Calu3 (cell line): Measurements from ENCODE around the gene FLT3. TPM values are rescaled to one million over a fixed set of nuclear protein-coding genes. Genes with fewer than 3 reads are reported as not detected.

Experiments used
- BruUV-seq: library from RNA; stranded (reverse); fragments of 400-500 nt; replicated peaks from 2 replicates; lab custom pipeline; 2021; lab: Mats Ljungman, UMichigan
- CTCF ChIA-PET: fragments of 300-600 bp; sonication (Branson Sonifier 250); formaldehyde crosslinking; loops from one replicate; lab custom pipeline; 2022; ENCODE audit warnings: antibody characterized with exemption; lab: Charles Lee
- DNase-seq: peaks from one replicate; pipeline ENCODE4 v3.0.0; 2022
- H3K27ac Mint-ChIP-seq: one replicate; pipeline ENCODE4 v1.8.0; 2022; ENCODE audit warnings: mixed read lengths; ENCODE audit not compliant: unreplicated experiment
- H3K27me3 Mint-ChIP-seq: one replicate; pipeline ENCODE4 v1.8.0; 2022; ENCODE audit warnings: mixed read lengths; ENCODE audit not compliant: unreplicated experiment
- H3K36me3 Mint-ChIP-seq: one replicate; pipeline ENCODE4 v1.8.0; 2022; ENCODE audit warnings: mild to moderate bottlenecking, moderate library complexity, mixed read lengths; ENCODE audit not compliant: insufficient read depth, unreplicated experiment
- H3K4me1 Mint-ChIP-seq: one replicate; pipeline ENCODE4 v1.8.0; 2022; ENCODE audit warnings: mild to moderate bottlenecking, low read depth, mixed read lengths; ENCODE audit not compliant: unreplicated experiment
- H3K4me3 Mint-ChIP-seq: one replicate; pipeline ENCODE4 v1.8.0; 2022; ENCODE audit warnings: mild to moderate bottlenecking, low read depth, moderate library complexity, mixed read lengths; ENCODE audit not compliant: unreplicated experiment
- H3K9me3 Mint-ChIP-seq: one replicate; pipeline ENCODE4 v1.8.0; 2022; ENCODE audit warnings: low read depth, mixed read lengths; ENCODE audit not compliant: unreplicated experiment
- intact Hi-C: fragments of 100-400 bp; cut with micrococcal nuclease; formaldehyde crosslinking; loops from one replicate; pipeline ENCODE4 v1.10.0; 2022; ENCODE audit not compliant: unreplicated experiment
- total RNA-seq: library from RNA; stranded (reverse); gene quantifications from 2 replicates; pipeline ENCODE4 v1.2.3, GENCODE V29; 2022
- TF ChIP-seq, protein P1 (sequence below): fragments of 200-600 bp; IDR thresholded peaks from one replicate; pipeline ENCODE4 v1.8.0; 2022; ENCODE audit warnings: antibody characterized with exemption; ENCODE audit not compliant: unreplicated experiment

FLT3 gene
- total RNA-seq, 1 experiment from 2014 or later: not detected

DNA sequence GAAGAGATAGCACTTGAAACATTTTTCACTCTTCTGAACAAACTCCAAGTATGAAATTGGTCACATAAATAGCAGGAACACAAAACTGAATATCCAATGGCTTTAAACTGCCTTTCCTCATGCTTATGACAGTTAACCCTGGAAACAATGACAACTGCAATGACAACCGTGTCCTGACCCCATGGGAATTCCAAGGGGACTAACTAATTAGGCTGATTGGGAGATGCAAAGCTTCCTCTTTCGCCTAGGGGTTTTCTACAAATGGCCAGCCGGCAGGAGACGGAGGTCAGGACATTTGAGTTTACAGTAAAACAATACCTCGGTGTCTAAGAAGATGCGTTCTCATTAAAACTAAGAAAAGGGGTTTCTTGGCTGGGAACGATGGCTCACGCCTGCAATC is 58.9 kb downstream of the FLT3 start:
- Mint-ChIP-seq H3K4me1 (no peaks in the 10 kb centered on the region), H3K9me3 (no peaks in the 10 kb centered on the region), H3K27ac (no peak overlapping the region), H3K36me3 (no peaks in the 10 kb centered on the region), H3K27me3 (peaks cover 13% of the 10 kb centered on the region), H3K4me3 (no peak overlapping the region)
- no TSS peak for BruUV-seq
- CTCF ChIA-PET: no interaction called here
- intact Hi-C loops: no loop called here
- TF ChIP-seq, protein P1, sequence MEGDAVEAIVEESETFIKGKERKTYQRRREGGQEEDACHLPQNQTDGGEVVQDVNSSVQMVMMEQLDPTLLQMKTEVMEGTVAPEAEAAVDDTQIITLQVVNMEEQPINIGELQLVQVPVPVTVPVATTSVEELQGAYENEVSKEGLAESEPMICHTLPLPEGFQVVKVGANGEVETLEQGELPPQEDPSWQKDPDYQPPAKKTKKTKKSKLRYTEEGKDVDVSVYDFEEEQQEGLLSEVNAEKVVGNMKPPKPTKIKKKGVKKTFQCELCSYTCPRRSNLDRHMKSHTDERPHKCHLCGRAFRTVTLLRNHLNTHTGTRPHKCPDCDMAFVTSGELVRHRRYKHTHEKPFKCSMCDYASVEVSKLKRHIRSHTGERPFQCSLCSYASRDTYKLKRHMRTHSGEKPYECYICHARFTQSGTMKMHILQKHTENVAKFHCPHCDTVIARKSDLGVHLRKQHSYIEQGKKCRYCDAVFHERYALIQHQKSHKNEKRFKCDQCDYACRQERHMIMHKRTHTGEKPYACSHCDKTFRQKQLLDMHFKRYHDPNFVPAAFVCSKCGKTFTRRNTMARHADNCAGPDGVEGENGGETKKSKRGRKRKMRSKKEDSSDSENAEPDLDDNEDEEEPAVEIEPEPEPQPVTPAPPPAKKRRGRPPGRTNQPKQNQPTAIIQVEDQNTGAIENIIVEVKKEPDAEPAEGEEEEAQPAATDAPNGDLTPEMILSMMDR: no peak
- DNase-seq: no peak

DNA sequence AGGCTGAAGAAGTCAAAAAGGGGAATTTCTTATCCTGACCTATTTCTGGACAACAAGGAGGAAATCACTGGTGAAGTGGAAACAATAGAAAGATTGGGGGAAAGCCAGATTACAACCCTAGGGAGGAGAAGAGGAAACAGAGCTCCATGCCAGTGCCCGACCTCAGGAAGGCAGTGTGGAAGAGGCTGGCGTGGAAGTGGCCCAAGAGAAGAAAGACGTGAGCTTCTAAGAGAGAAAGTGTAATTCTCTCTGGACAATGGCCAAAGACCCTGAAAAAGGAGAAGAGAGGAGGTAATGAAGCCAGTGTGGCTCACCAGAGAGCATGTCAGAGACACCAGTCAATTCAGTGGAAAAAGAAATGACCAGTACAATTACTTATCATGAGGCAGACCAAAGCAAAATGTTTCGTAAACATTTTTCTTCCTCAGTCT is 59.3 kb downstream of the FLT3 start:
- no peaks in the 10 kb centered on the region for H3K4me1 Mint-ChIP-seq

DNA sequence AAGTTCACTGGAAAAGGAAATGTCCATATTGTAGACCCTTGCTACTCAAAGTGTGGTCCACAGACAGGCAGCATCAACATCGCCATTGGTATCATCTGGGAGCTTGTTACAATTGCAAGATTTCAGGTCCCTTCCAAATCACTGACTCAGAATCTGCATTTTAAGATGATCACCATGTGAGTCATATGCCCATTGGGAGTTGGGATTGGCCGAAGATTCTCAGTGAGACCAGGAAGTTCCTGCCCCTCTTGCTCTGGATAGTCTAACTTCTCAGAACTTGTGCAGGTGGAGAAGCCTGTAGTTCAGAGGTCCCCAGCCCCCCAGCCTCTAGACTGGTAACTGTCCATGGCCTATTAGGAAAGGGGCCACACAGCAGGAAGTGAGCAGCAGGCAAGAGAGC is 63.0 kb downstream of the FLT3 start:
- intact Hi-C loops: no loop called here
- Mint-ChIP-seq H3K4me3 (no peak overlapping the region), H3K9me3 (no peaks in the 10 kb centered on the region), H3K36me3 (no peaks in the 10 kb centered on the region), H3K27ac (no peak overlapping the region), H3K4me1 (no peaks in the 10 kb centered on the region), H3K27me3 (peaks cover 13% of the 10 kb centered on the region)
- BruUV-seq: no TSS peak
- DNase-seq: no peak
- CTCF ChIA-PET: no interaction called here
- TF ChIP-seq, protein P1: no peak

More for the DNA sequence above, 59.3 kb downstream of the FLT3 start:
- no TSS peak for BruUV-seq
- no peaks in the 10 kb centered on the region for H3K36me3 Mint-ChIP-seq
- TF ChIP-seq, protein P1: no peak
- H3K9me3 Mint-ChIP-seq: no peaks in the 10 kb centered on the region
- H3K27ac Mint-ChIP-seq: no peak overlapping the region
- CTCF ChIA-PET: no interaction called here
- H3K4me3 Mint-ChIP-seq: no peak overlapping the region
- intact Hi-C loops: no loop called here
- peaks cover 13% of the 10 kb centered on the region for H3K27me3 Mint-ChIP-seq
- DNase-seq: no peak

DNA sequence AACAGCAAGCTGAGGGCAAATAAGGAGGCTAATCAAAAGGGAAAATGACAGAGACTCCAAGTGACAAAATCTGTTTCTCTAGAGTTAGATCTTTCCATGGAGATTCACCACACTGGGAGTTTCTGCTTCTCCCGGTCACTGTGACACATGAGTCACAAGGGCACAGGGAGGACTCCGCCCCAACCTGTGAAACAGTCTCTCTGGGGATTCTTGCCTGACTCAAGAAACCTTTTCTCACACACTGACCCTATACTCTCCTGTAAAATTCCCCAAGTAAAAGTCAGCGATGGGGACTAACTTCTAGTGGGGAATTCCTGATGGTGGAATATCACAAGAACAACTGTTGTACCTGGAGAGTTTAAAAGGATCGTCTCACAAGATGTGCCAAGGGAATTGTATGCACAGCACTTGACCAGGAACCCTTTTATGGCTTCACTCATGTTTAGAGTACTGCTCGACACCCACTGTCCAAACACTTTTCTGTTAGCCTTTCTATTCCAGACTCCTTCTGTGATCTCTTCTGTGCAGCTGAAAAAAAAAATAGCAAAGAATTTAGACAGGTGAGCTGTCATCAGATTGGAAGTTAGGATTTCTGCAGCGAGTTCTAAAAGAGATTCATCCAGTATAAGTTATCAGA is 65.1 kb downstream of the FLT3 start:
- CTCF ChIA-PET: no interaction called here
- H3K27me3 Mint-ChIP-seq: peaks cover 8% of the 10 kb centered on the region
- H3K4me1 Mint-ChIP-seq: no peaks in the 10 kb centered on the region
- BruUV-seq: no TSS peak
- H3K27ac Mint-ChIP-seq: no peak overlapping the region
- DNase-seq: peak; percentile 14
- intact Hi-C loops: no loop called here
- no peaks in the 10 kb centered on the region for H3K36me3 Mint-ChIP-seq
- H3K4me3 Mint-ChIP-seq: no peak overlapping the region
- TF ChIP-seq, protein P1: no peak
- no peaks in the 10 kb centered on the region for H3K9me3 Mint-ChIP-seq
